Activated CD8-positive, alpha-beta T cell treated with anti-CD3 and anti-CD28 coated beads for 36 hours (primary cell): Measurements from ENCODE around the gene NUP153. TPM values are rescaled to one million over a fixed set of nuclear protein-coding genes. Genes with fewer than 3 reads are reported as not detected.
A peak's percentile ranks its signal among the peaks of the same experiment; 100 is the strongest.

Experiments used
- ATAC-seq: fragments of 200-7000 bp; cut with Tn5 transposase; one replicate; pipeline ENCODE4 v1.10.0; 2021; ENCODE audit warnings: mild to moderate bottlenecking, moderate library complexity
- CTCF ChIA-PET: fragments of 350-600 bp; sonication (Branson Sonifier 250); formaldehyde crosslinking; loops from one replicate; lab custom pipeline; 2021; ENCODE audit warnings: antibody characterized with exemption; lab: Charles Lee
- POLR2A ChIA-PET: fragments of 350-600 bp; sonication (Branson Sonifier 250); formaldehyde crosslinking; loops from one replicate; lab custom pipeline; 2021; ENCODE audit warnings: antibody characterized with exemption; lab: Charles Lee
- DNase-seq: peaks from one replicate; pipeline ENCODE4 v3.0.0-alpha.2; 2020
- H3K27ac Mint-ChIP-seq: one replicate; pipeline ENCODE4 v1.8.0; 2021; ENCODE audit warnings: mild to moderate bottlenecking, mixed read lengths
- H3K27me3 Mint-ChIP-seq: one replicate; pipeline ENCODE4 v1.8.0; 2021; ENCODE audit warnings: mixed read lengths
- H3K36me3 Mint-ChIP-seq: one replicate; pipeline ENCODE4 v1.8.0; 2021; ENCODE audit warnings: low read depth, mixed read lengths
- H3K4me1 Mint-ChIP-seq: one replicate; pipeline ENCODE4 v1.8.0; 2021; ENCODE audit warnings: low read depth, mixed read lengths
- H3K4me3 Mint-ChIP-seq: one replicate; pipeline ENCODE4 v1.8.0; 2021; ENCODE audit warnings: mild to moderate bottlenecking, moderate library complexity, mixed read lengths
- H3K9me3 Mint-ChIP-seq: one replicate; pipeline ENCODE4 v1.8.0; 2021; ENCODE audit warnings: mixed read lengths
- CTCF ChIP-seq: fragments of 200-600 bp; IDR thresholded peaks from one replicate; pipeline ENCODE4 v1.8.0; 2022; ENCODE audit warnings: antibody characterized with exemption, mild to moderate bottlenecking
- intact Hi-C: fragments of 100-400 bp; cut with micrococcal nuclease; formaldehyde crosslinking; loops from one replicate; pipeline ENCODE4 v1.10.0; 2022
- total RNA-seq, 2 experiments: library from RNA; stranded (reverse); gene quantifications; one replicate each; pipeline ENCODE4 v1.2.3, GENCODE V29; 2021

NUP153 gene
- total RNA-seq, 2 experiments from 2014 or later: 76.4 to 78.2 TPM

- intact Hi-C loops: loop anchor here (10.0 kb wide), 1 partner anchor 48 kb away; the partner anchor contains the start of gene NUP153
- no peak for DNase-seq
- no peaks in the 10 kb centered on the region for H3K9me3 Mint-ChIP-seq
- peaks cover 67% of the 10 kb centered on the region for H3K36me3 Mint-ChIP-seq
- ATAC-seq: no peak
- ChIA-PET CTCF (interaction anchor here (0.8 to 1.3 kb wide), 5 partner anchors 11 to 500 kb away, joined by 3 to 4 read pairs (median 3); no protein-coding TSS in a partner anchor), POLR2A (interaction anchor here (0.6 to 1.1 kb wide), 4 partner anchors 12 to 102 kb away, joined by 3 to 4 read pairs (median 4); no protein-coding TSS in a partner anchor)
- peaks cover 26% of the 10 kb centered on the region for H3K4me1 Mint-ChIP-seq
- H3K4me3 Mint-ChIP-seq: no peak overlapping the region
- TF ChIP-seq CTCF: no peak
- H3K27ac Mint-ChIP-seq: no peak overlapping the region
- no peaks in the 10 kb centered on the region for H3K27me3 Mint-ChIP-seq
These were observed 50.1 kb downstream of the NUP153 start for GRCh38 chr6:17656644-17657043.

GRCh38 chr6:17656092-17656491, 50.6 kb downstream of the NUP153 start:
- intact Hi-C loops: loop anchor here (10.0 kb wide), 1 partner anchor 49 kb away; the partner anchor contains the start of gene NUP153
- ChIA-PET POLR2A (interaction anchor here (0.7 to 1.0 kb wide), 2 partner anchors 11 to 102 kb away, joined by 3 to 4 read pairs; no protein-coding TSS in a partner anchor), CTCF (interaction anchor here (0.8 to 1.3 kb wide), 5 partner anchors 11 to 500 kb away, joined by 3 to 4 read pairs (median 3); no protein-coding TSS in a partner anchor)
- Mint-ChIP-seq H3K27me3 (no peaks in the 10 kb centered on the region), H3K9me3 (no peaks in the 10 kb centered on the region), H3K27ac (no peak overlapping the region), H3K4me3 (no peak overlapping the region), H3K4me1 (peaks cover 24% of the 10 kb centered on the region), H3K36me3 (peaks cover 63% of the 10 kb centered on the region)
- no peak for ATAC-seq
- TF ChIP-seq CTCF: no peak
- DNase-seq: no peak

- CTCF ChIA-PET: no interaction called here
- Mint-ChIP-seq H3K27me3 (no peaks in the 10 kb centered on the region), H3K9me3 (no peaks in the 10 kb centered on the region), H3K36me3 (peaks cover 64% of the 10 kb centered on the region), H3K4me1 (peaks cover 31% of the 10 kb centered on the region), H3K27ac (peak overlapping the region; percentile 74), H3K4me3 (no peak overlapping the region)
- POLR2A ChIA-PET: interaction anchor here (0.6 kb wide), 1 partner anchor 29 kb away, joined by 3 read pairs; no protein-coding TSS in a partner anchor
- no peak for TF ChIP-seq CTCF
- DNase-seq (no peak), ATAC-seq (peak; percentile 77)
- intact Hi-C loops: loop anchor here (10.0 kb wide), 1 partner anchor 51 kb away; the partner anchor contains the start of gene NUP153
These were observed 53.4 kb downstream of the NUP153 start for GRCh38 chr6:17653198-17653882.

GRCh38 chr6:17650656-17651309, 55.9 kb downstream of the NUP153 start:
- intact Hi-C loops: loop anchor here (10.0 kb wide), 1 partner anchor 54 kb away; the partner anchor contains the start of gene NUP153
- no peak for DNase-seq
- no peak for TF ChIP-seq CTCF
- Mint-ChIP-seq H3K4me3 (no peak overlapping the region), H3K4me1 (peaks cover 30% of the 10 kb centered on the region), H3K9me3 (no peaks in the 10 kb centered on the region), H3K36me3 (peaks cover 55% of the 10 kb centered on the region), H3K27ac (no peak overlapping the region), H3K27me3 (no peaks in the 10 kb centered on the region)
- no peak for ATAC-seq
- ChIA-PET CTCF (interaction anchor here (0.7 to 1.5 kb wide), 2 partner anchors 51 to 153 kb away, joined by 3 to 4 read pairs; no protein-coding TSS in a partner anchor), POLR2A (no interaction called here)
